Measurements from ENCODE around the gene ITM2C. TPM values are rescaled to one million over a fixed set of nuclear protein-coding genes. Genes with fewer than 3 reads are reported as not detected.

The ITM2C gene
- polyA plus RNA-seq, result 10 to 100 TPM in 1 of 2 donors, 1 to 10 TPM in 1; 4.2 to 14.8 TPM

- Histone ChIP-seq H3K27ac (ENCODE audit: low read depth in 2 of 2, low read length in 1 of 2) (peak within 1 kb of the TSS in 1 of 2 donors; percentile 15), H3K4me1 (ENCODE audit: control insufficient read depth in 2 of 2, insufficient read depth in 2 of 2, low read length in 1 of 2) (peaks cover 3 to 10% of the 10 kb centered on the region in 2 donors), H3K27me3 (ENCODE audit: control insufficient read depth in 1 of 2, insufficient read depth in 2 of 2, low read length in 2 of 2) (no peaks in the 10 kb centered on the region), H3K36me3 (ENCODE audit: control insufficient read depth in 2 of 2, insufficient read depth in 2 of 2, low read length in 1 of 2) (no peaks in the 10 kb centered on the region), H3K4me3 (ENCODE audit: low read depth in 1 of 2, low read length in 2 of 2) (peak within 1 kb of the TSS; percentile 59 to 69), H3K9me3 (ENCODE audit: control insufficient read depth in 2 of 2, insufficient read depth in 1 of 2, low read depth in 1 of 2, low read length in 1 of 2) (no peaks in the 10 kb centered on the region)
- WGBS, 2 donors, result 0 to 1% methylated on average over 57 to 76 of the region's 76 CpGs
These were observed at the start of gene ITM2C for GRCh38 chr2:230864605-230865306. TSS of gene ITM2C (plus strand) at chr2:230864942. CDS start at chr2:230865026, 84 bp downstream.

GRCh38 chr2:230815088-230815487 lies 49.7 kb upstream of the ITM2C start:
- no peak overlapping the region for H3K4me3 ChIP-seq (ENCODE audit: low read depth in 1 of 2, low read length in 2 of 2)
- WGBS, 2 donors, result 74 to 77% methylated on average over 3 of the region's 3 CpGs
- no peaks in the 10 kb centered on the region for H3K9me3 ChIP-seq (ENCODE audit: control insufficient read depth in 2 of 2, insufficient read depth in 1 of 2, low read depth in 1 of 2, low read length in 1 of 2)
- peaks cover 7 to 18% of the 10 kb centered on the region in 2 donors for H3K36me3 ChIP-seq (ENCODE audit: control insufficient read depth in 2 of 2, insufficient read depth in 2 of 2, low read length in 1 of 2)
- no peaks in the 10 kb centered on the region for H3K27me3 ChIP-seq (ENCODE audit: control insufficient read depth in 1 of 2, insufficient read depth in 2 of 2, low read length in 2 of 2)
- H3K4me1 ChIP-seq (ENCODE audit: control insufficient read depth in 2 of 2, insufficient read depth in 2 of 2, low read length in 1 of 2), result no peaks in the 10 kb centered on the region
- H3K27ac ChIP-seq (ENCODE audit: low read depth in 2 of 2, low read length in 1 of 2), result no peak overlapping the region

GRCh38 chr2:230816735-230817134 lies 48.0 kb upstream of the ITM2C start:
- Histone ChIP-seq H3K27ac (ENCODE audit: low read depth in 2 of 2, low read length in 1 of 2) (no peak overlapping the region), H3K27me3 (ENCODE audit: control insufficient read depth in 1 of 2, insufficient read depth in 2 of 2, low read length in 2 of 2) (no peaks in the 10 kb centered on the region), H3K4me1 (ENCODE audit: control insufficient read depth in 2 of 2, insufficient read depth in 2 of 2, low read length in 1 of 2) (no peaks in the 10 kb centered on the region), H3K9me3 (ENCODE audit: control insufficient read depth in 2 of 2, insufficient read depth in 1 of 2, low read depth in 1 of 2, low read length in 1 of 2) (no peaks in the 10 kb centered on the region), H3K36me3 (ENCODE audit: control insufficient read depth in 2 of 2, insufficient read depth in 2 of 2, low read length in 1 of 2) (peaks cover 6 to 18% of the 10 kb centered on the region in 2 donors), H3K4me3 (ENCODE audit: low read depth in 1 of 2, low read length in 2 of 2) (no peak overlapping the region)
- 63 to 67% methylated on average over 7 of the region's 7 CpGs for WGBS, 2 donors

- Histone ChIP-seq H3K27ac (ENCODE audit: low read depth in 2 of 2, low read length in 1 of 2) (no peak overlapping the region), H3K4me3 (ENCODE audit: low read depth in 1 of 2, low read length in 2 of 2) (no peak overlapping the region), H3K36me3 (ENCODE audit: control insufficient read depth in 2 of 2, insufficient read depth in 2 of 2, low read length in 1 of 2) (peaks cover 11 to 14% of the 10 kb centered on the region in 2 donors), H3K9me3 (ENCODE audit: control insufficient read depth in 2 of 2, insufficient read depth in 1 of 2, low read depth in 1 of 2, low read length in 1 of 2) (no peaks in the 10 kb centered on the region), H3K4me1 (ENCODE audit: control insufficient read depth in 2 of 2, insufficient read depth in 2 of 2, low read length in 1 of 2) (peaks cover 0 to 2% of the 10 kb centered on the region in 2 donors), H3K27me3 (ENCODE audit: control insufficient read depth in 1 of 2, insufficient read depth in 2 of 2, low read length in 2 of 2) (no peaks in the 10 kb centered on the region)
- 86 to 97% methylated on average over 1 of the region's 1 CpG for WGBS, 2 donors
These were observed 45.3 kb upstream of the ITM2C start for GRCh38 chr2:230819433-230819832.

- no peak overlapping the region for H3K27ac ChIP-seq (ENCODE audit: low read depth in 2 of 2, low read length in 1 of 2)
- WGBS, 2 donors, result 75 to 76% methylated on average over 18 of the region's 18 CpGs
- peaks cover 0 to 2% of the 10 kb centered on the region in 2 donors for H3K4me1 ChIP-seq (ENCODE audit: control insufficient read depth in 2 of 2, insufficient read depth in 2 of 2, low read length in 1 of 2)
- H3K27me3 ChIP-seq (ENCODE audit: control insufficient read depth in 1 of 2, insufficient read depth in 2 of 2, low read length in 2 of 2), result no peaks in the 10 kb centered on the region
- H3K9me3 ChIP-seq (ENCODE audit: control insufficient read depth in 2 of 2, insufficient read depth in 1 of 2, low read depth in 1 of 2, low read length in 1 of 2), result no peaks in the 10 kb centered on the region
- H3K4me3 ChIP-seq (ENCODE audit: low read depth in 1 of 2, low read length in 2 of 2), result no peak overlapping the region
- peaks cover 11 to 14% of the 10 kb centered on the region in 2 donors for H3K36me3 ChIP-seq (ENCODE audit: control insufficient read depth in 2 of 2, insufficient read depth in 2 of 2, low read length in 1 of 2)
These were observed 43.3 kb upstream of the ITM2C start for GRCh38 chr2:230821261-230821990.

GRCh38 chr2:230821991-230822520 lies 42.7 kb upstream of the ITM2C start:
- Histone ChIP-seq H3K9me3 (ENCODE audit: control insufficient read depth in 2 of 2, insufficient read depth in 1 of 2, low read depth in 1 of 2, low read length in 1 of 2) (no peaks in the 10 kb centered on the region), H3K36me3 (ENCODE audit: control insufficient read depth in 2 of 2, insufficient read depth in 2 of 2, low read length in 1 of 2) (peaks cover 9 to 11% of the 10 kb centered on the region in 2 donors), H3K27me3 (ENCODE audit: control insufficient read depth in 1 of 2, insufficient read depth in 2 of 2, low read length in 2 of 2) (no peaks in the 10 kb centered on the region), H3K4me3 (ENCODE audit: low read depth in 1 of 2, low read length in 2 of 2) (no peak overlapping the region), H3K4me1 (ENCODE audit: control insufficient read depth in 2 of 2, insufficient read depth in 2 of 2, low read length in 1 of 2) (peaks cover 0 to 2% of the 10 kb centered on the region in 2 donors), H3K27ac (ENCODE audit: low read depth in 2 of 2, low read length in 1 of 2) (no peak overlapping the region)
- 91 to 93% methylated on average over 13 of the region's 13 CpGs for WGBS, 2 donors

- WGBS, 2 donors, result 63 to 65% methylated on average over 10 of the region's 10 CpGs
- Histone ChIP-seq H3K9me3 (ENCODE audit: control insufficient read depth in 2 of 2, insufficient read depth in 1 of 2, low read depth in 1 of 2, low read length in 1 of 2) (no peaks in the 10 kb centered on the region), H3K4me3 (ENCODE audit: low read depth in 1 of 2, low read length in 2 of 2) (no peak overlapping the region), H3K4me1 (ENCODE audit: control insufficient read depth in 2 of 2, insufficient read depth in 2 of 2, low read length in 1 of 2) (peaks cover 2 to 7% of the 10 kb centered on the region in 2 donors), H3K36me3 (ENCODE audit: control insufficient read depth in 2 of 2, insufficient read depth in 2 of 2, low read length in 1 of 2) (peaks cover 5 to 11% of the 10 kb centered on the region in 2 donors), H3K27ac (ENCODE audit: low read depth in 2 of 2, low read length in 1 of 2) (no peak overlapping the region), H3K27me3 (ENCODE audit: control insufficient read depth in 1 of 2, insufficient read depth in 2 of 2, low read length in 2 of 2) (peaks cover 0 to 4% of the 10 kb centered on the region in 2 donors)
These were observed 41.3 kb upstream of the ITM2C start for GRCh38 chr2:230823264-230823964.

- no peak overlapping the region for H3K27ac ChIP-seq (ENCODE audit: low read depth in 2 of 2, low read length in 1 of 2)
- peaks cover 0 to 4% of the 10 kb centered on the region in 2 donors for H3K27me3 ChIP-seq (ENCODE audit: control insufficient read depth in 1 of 2, insufficient read depth in 2 of 2, low read length in 2 of 2)
- H3K4me1 ChIP-seq (ENCODE audit: control insufficient read depth in 2 of 2, insufficient read depth in 2 of 2, low read length in 1 of 2), result peaks cover 2 to 14% of the 10 kb centered on the region in 2 donors
- 23% methylated on average over 14 of the region's 14 CpGs for WGBS, 2 donors
- peaks cover 0 to 2% of the 10 kb centered on the region in 2 donors for H3K9me3 ChIP-seq (ENCODE audit: control insufficient read depth in 2 of 2, insufficient read depth in 1 of 2, low read depth in 1 of 2, low read length in 1 of 2)
- H3K36me3 ChIP-seq (ENCODE audit: control insufficient read depth in 2 of 2, insufficient read depth in 2 of 2, low read length in 1 of 2), result peaks cover 0 to 7% of the 10 kb centered on the region in 2 donors
- H3K4me3 ChIP-seq (ENCODE audit: low read depth in 1 of 2, low read length in 2 of 2), result no peak overlapping the region
These were observed 40.2 kb upstream of the ITM2C start for GRCh38 chr2:230824406-230824978.

GRCh38 chr2:230825354-230825753 lies 39.4 kb upstream of the ITM2C start:
- Histone ChIP-seq H3K27me3 (ENCODE audit: control insufficient read depth in 1 of 2, insufficient read depth in 2 of 2, low read length in 2 of 2) (peaks cover 0 to 8% of the 10 kb centered on the region in 2 donors), H3K4me1 (ENCODE audit: control insufficient read depth in 2 of 2, insufficient read depth in 2 of 2, low read length in 1 of 2) (peaks cover 2 to 14% of the 10 kb centered on the region in 2 donors), H3K9me3 (ENCODE audit: control insufficient read depth in 2 of 2, insufficient read depth in 1 of 2, low read depth in 1 of 2, low read length in 1 of 2) (peaks cover 0 to 10% of the 10 kb centered on the region in 2 donors), H3K4me3 (ENCODE audit: low read depth in 1 of 2, low read length in 2 of 2) (no peak overlapping the region), H3K27ac (ENCODE audit: low read depth in 2 of 2, low read length in 1 of 2) (no peak overlapping the region), H3K36me3 (ENCODE audit: control insufficient read depth in 2 of 2, insufficient read depth in 2 of 2, low read length in 1 of 2) (peaks cover 0 to 7% of the 10 kb centered on the region in 2 donors)
- WGBS, 2 donors, result 42 to 67% methylated on average over 1 of the region's 1 CpG
